PC-3 (cell line): ENCODE data around the gene NPR2.

Source experiments
- CTCF ChIP-seq: fragments of 300-600 bp; sonication (generic); conservative IDR thresholded peaks from 2 replicates; pipeline ENCODE4 v1.5.1; 2017; ENCODE audit warnings: antibody characterized with exemption, low read depth, mild to moderate bottlenecking, low read length
- EZH2 ChIP-seq: fragments of 300-600 bp; sonication (generic); IDR thresholded peaks from one replicate; pipeline ENCODE4 v1.6.1; 2017; ENCODE audit warnings: antibody characterized with exemption, mild to moderate bottlenecking, low read length; ENCODE audit not compliant: unreplicated experiment

- TF ChIP-seq EZH2 (no peak), CTCF (no peak)
These were observed 12.9 kb upstream of the NPR2 start for GRCh38 chr9:35778496-35778895.
